ENCODE measurements around the gene P3H3.
A peak's percentile ranks its signal among the peaks of the same experiment; 100 is the strongest.
"Not testable (repeated sequence)": the region's sequence is repeated elsewhere in the genome, so short reads cannot be mapped to it uniquely, and the experiment has no call there.

P3H3 gene

DNA sequence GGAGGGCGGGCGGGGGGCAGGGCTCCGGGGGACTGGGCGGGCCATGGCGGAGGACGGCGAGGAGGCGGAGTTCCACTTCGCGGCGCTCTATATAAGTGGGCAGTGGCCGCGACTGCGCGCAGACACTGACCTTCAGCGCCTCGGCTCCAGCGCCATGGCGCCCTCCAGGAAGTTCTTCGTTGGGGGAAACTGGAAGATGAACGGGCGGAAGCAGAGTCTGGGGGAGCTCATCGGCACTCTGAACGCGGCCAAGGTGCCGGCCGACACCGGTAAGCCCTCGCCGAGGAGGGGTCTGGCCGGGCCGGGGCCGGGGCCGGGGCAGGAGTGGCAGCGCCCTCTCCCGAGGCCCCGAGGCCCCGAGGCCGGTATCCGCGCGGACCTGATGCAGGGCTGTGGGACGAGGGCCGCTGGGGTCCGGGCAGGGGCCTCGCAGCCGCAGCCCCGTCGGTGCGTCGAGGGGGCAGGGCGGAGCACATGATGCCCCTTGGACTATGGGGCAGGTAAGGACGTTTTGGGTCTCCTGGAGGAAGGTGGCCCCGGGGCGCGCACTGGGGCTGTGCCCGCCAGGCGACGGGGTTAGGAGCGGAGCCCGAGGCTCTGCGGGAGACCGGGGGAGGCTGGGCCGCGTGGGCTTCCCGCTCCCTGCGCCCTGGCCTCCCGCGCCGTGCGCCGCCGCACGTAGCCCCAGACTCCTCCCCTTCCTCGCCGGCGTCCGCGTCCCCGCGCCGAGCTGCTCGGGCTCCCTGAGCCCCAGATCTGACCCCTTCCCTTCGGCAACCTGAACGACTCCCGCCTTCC lies 39.4 kb downstream of the P3H3 start, which contains the start of gene TPI1:
TSS of gene TPI1 (plus strand) at position 119 of the 798 bp plus-strand sequence. CDS start at position 155, 36 bp downstream.
- peak; percentile 80 for DNase-seq

- no peak for DNase-seq
These were observed 40.2 kb downstream of the P3H3 start for GRCh38 chr12:6868211-6869048.

DNA sequence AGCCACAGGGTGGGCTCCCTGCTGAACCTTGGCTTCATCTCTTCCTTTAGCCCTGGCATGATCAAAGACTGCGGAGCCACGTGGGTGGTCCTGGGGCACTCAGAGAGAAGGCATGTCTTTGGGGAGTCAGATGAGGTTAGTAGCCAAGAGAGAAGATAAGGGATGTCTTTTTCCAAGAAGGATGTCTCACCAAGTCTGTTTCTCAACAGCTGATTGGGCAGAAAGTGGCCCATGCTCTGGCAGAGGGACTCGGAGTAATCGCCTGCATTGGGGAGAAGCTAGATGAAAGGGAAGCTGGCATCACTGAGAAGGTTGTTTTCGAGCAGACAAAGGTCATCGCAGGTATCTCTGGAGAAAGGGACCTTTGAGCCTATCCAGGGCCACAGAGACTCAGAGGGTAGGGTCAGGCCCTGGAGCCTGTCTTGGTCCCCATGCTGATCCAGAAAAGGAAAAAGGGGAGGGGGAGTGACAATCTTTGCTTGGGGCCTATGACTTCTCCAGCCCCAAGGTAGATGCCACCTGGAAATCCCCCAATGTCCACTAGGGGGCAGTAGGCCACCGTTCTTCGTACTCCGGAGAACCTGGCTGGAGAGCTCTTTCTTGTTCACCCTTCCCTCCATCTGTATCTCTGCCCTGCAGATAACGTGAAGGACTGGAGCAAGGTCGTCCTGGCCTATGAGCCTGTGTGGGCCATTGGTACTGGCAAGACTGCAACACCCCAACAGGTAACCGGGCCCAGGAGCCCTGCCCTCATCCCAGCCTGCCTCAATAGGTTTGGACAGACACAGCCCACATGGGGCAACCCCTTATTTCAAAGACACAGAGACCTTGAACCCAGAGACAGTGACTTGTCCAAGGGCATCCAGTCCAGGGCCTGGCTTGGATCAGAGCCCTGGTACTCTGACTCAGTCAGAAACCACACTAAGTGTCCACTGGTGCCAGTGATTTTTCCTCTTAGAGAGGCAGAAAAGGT lies 41.1 kb downstream of the P3H3 start:
- peak; percentile 61 for DNase-seq

DNA sequence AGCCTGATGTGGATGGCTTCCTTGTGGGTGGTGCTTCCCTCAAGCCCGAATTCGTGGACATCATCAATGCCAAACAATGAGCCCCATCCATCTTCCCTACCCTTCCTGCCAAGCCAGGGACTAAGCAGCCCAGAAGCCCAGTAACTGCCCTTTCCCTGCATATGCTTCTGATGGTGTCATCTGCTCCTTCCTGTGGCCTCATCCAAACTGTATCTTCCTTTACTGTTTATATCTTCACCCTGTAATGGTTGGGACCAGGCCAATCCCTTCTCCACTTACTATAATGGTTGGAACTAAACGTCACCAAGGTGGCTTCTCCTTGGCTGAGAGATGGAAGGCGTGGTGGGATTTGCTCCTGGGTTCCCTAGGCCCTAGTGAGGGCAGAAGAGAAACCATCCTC lies 42.1 kb downstream of the P3H3 start:
- not testable (repeated sequence) for DNase-seq

DNA sequence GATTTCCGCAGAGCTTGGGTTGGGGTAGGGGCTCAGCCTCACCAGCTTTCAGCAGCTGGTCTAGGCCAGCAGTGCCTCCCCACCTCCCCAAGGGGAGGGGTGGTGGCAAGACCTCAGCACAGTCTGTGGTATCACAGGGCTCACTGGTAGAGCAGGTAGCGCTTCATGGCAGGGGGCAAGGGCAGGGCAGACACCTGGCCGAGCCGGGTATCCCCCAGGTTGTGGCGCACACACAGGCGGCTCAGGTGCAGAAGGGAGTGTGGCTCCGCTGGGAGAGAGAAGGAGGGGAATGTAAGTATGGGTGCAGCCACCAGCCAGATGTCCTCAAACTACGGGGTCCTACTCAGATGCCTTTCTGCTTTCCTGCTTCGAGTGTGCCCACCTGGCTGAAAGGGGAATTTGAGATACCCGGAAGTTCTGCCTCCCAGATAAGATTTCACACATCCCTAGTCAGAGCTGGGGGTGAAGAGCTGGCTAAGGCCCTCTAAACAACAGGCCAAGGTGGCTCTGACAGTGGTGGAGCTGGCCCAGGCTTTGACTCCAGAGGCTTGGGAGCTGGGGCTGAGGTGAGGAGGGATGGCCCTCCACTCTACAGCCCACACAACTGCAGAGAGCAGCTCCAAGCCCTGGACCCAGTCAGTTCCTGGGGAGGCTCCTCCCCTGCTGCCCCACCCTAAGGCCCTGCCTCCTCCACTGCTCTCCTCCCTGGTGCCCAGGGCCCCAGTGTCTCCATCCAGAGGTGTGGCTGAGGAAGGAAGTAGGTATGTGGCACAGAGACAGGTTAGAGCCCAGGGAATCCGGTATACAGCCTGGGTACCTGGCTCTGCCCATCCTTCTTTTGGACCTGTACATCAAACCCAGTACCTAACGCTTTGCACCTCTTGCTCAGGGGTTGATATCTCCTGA lies 43.1 kb downstream of the P3H3 start:
- no peak for DNase-seq

DNA sequence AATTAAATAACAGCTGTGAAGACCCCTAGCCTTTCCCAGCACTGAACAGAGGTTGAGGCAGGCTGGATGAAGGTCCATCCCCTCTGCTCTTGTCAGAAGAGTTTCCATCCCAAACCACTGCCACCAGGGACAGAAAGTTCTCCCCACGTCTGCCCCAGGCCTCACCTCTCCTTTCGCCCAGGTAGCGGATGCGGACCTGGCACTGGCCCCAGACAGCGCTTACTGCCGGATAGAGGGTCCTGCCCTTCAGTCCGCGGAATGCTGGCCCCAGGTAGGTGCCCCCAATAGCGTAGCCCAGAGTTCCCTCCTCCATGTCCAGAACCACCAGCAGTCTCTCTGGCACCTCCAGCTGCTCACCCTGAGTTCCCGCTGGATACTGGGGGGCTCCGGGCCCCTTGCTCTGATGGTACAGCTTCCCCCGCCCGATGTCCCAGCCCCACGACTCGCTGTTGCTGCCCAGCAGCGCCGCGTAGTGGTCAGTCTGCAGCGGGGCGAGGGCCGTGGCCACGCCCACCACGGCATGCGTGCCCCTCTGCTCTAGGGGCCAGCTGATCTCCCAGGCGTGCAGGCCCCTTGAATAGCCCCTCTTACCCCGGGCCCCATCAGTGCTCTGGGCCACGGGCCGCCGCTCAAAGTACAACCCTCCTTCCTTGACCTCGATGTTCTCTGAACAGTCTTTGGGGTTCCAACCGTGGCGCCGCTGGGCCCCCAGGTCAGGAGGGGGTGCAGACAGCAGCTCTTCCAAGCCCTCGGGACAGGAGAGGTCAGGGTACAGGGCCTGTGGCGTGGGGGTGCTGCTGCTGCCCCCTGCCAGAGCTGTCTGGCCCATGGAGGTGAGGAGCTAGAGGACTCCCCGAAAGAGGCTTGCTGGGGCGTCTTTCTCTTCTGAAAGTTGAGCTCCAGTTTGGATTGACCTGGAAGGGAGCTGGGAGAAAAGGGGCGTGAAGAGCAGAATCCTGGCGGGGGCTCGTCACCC lies 44.2 kb downstream of the P3H3 start:
- peak; percentile 71 for DNase-seq

DNA sequence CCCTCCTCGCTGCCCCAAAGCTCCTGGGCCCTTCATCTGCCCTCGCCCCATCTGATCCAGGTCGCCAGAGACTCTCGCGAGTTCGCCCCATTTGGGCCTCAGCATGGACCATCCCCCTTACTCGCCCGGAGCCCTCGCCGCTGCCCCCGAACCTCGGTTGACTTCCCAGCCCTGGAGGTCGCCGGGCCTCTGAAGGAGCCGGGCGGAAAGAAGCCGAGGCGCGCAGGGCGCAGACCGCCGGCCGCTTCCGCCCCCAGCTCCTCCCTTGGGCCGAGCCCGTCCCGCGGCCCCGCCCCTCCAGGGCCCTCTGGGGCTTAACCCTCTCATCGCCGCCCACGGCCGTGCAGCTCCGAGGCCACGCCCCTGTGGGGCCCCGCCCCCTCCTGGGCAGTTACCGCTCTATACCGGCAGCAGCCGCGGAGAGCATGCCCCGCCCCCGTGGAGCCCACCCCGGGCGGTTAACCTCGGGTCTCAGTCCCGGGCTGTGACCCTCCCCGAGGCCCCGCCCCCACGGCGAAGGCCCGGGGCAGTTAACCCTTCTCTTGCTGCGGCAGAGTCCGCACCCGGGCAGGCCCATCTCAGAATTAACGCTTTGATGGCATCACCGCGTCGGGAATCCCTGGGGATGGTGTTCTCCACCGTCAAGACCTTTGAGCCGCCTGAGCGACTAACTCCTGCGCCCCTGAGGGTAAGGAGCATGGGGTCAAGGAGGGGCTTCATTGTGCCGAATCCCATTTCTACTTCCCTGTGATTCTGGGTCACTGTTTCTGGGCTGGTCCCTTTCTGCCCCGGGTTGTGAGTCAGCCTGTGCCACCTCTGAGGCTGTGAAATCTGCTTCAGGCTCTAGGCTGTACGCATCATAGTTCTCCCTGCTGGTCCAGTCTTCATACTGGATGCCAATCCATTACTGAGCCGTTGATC lies 45.1 kb downstream of the P3H3 start, which contains the start of gene SPSB2:
TSS of gene SPSB2 (minus strand) at position 210 of the 921 bp plus-strand sequence. CDS start 402 bp downstream, outside the sequence.
- peak; percentile 93 for DNase-seq

DNA sequence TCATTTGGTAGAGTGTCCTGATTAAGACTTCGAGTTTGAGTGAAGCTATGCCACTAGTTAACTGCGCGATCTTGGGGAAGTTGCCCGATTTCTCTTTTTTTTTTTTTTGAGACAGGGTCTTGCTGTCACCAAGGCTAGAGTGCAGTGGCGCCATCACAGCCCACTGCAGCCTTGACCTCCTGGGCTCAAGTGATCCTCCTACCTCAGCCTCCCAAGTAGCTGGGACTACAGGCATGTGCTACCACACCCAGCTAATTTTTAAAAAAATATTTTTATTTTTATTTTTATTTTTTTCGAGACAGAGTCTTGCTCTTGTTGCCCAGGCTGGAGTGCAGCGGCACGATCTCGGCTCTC lies 45.8 kb downstream of the P3H3 start:
- not testable (repeated sequence) for DNase-seq

- DNase-seq, result not testable (repeated sequence)
These were observed 51.6 kb downstream of the P3H3 start for GRCh38 chr12:6879824-6880223.

DNA sequence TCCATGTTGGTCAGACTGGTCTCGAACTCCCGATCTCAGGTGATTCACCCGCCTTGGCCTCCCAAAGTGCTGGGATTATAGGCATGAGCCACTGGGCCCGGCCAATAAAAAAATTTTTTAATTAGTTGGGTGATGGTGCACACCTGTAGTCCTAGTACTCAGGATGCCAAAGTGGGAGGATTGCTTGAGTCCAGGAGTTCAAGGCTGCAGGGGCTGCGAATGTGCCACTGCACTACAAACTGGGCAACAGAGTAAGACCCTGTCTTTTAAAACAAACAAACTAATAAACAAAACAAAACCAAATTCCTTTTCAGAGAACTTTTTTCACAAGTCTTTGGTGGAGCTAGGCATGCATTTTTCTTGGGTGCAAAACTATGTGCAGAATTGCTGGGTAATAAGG lies 55.0 kb downstream of the P3H3 start:
- DNase-seq, result no peak

- no peak for DNase-seq
These were observed 55.5 kb downstream of the P3H3 start for GRCh38 chr12:6883683-6884082.

- DNase-seq, result no peak
These were observed 56.3 kb downstream of the P3H3 start for GRCh38 chr12:6884539-6884938.

- not testable (repeated sequence) for DNase-seq
These were observed 58.2 kb downstream of the P3H3 start for GRCh38 chr12:6886206-6886999.

DNA sequence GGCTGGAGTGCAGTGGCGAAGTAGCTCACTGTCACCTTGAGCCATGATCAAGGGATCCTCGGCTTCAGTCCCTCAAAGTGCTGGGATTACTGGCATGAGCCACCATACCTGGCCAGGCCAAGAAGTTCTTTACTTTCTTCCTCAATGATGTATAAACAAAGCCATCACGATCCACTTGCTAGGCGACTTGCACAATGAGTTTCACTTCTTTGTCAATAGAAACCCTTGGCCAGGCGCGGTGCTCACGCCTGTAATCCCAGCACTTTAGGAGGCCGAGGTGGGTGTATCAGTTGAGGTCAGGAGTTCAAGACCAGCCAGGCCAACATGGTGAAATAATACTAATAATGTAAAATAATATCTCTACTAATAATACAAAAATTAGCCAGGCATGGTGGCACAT lies 59.3 kb downstream of the P3H3 start:
- no peak for DNase-seq

DNA sequence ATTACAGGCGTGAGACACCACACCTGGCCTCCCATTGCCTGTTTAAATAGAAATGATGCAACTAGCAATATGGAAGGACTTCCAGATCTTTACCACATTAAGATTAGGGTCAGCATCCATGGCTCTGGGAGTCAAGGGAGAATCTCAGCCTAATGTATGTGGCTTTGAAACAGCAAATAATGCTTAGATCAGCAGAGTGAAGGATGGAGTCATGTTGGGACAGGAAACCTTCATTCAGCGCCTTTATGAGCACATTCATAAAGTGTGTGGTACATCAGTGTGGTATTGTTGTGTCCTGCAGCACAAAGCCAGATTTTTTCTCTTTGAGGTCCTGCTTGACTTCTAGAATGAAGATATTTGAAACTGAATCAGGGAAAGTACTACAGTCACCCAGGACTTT lies 60.2 kb downstream of the P3H3 start:
- DNase-seq, result no peak

DNA sequence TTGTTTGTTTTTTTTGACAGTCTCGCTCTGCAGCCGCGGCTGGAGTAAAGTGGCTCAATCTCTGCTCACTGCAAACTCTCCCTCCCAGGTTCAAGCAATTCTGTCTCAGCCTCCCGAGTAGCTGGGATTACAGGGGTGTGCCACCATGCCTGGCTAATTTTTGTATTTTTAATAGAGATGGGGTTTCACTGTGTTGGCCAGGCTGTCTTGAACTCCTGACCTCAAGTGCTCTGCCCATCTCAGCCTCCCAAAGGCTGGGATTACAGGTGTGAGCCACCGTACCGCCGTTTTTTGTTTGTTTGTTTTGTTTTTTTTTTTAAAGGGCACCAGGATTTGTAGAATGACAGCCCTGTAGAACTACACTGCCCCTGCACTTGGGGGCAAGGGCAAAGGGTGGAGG lies 60.6 kb downstream of the P3H3 start:
- DNase-seq, result not testable (repeated sequence)
